ENCODE results near the gene NCL.

- TF ChIP-seq, protein P1, sequence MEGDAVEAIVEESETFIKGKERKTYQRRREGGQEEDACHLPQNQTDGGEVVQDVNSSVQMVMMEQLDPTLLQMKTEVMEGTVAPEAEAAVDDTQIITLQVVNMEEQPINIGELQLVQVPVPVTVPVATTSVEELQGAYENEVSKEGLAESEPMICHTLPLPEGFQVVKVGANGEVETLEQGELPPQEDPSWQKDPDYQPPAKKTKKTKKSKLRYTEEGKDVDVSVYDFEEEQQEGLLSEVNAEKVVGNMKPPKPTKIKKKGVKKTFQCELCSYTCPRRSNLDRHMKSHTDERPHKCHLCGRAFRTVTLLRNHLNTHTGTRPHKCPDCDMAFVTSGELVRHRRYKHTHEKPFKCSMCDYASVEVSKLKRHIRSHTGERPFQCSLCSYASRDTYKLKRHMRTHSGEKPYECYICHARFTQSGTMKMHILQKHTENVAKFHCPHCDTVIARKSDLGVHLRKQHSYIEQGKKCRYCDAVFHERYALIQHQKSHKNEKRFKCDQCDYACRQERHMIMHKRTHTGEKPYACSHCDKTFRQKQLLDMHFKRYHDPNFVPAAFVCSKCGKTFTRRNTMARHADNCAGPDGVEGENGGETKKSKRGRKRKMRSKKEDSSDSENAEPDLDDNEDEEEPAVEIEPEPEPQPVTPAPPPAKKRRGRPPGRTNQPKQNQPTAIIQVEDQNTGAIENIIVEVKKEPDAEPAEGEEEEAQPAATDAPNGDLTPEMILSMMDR (IDR thresholded peaks at IDR 0.05), result no peak
- no peak for TF ChIP-seq POLR2A (IDR thresholded peaks at IDR 0.05)
Measured at GRCh38 chr2:231421051-231421580, 43.2 kb downstream of the NCL start.

Data from ovary (tissue), 3 donors.